ENCODE data around the gene FBXL12.
"Not testable (repeated sequence)": the region's sequence is repeated elsewhere in the genome, so short reads cannot be mapped to it uniquely, and the experiment has no call there.

DNA sequence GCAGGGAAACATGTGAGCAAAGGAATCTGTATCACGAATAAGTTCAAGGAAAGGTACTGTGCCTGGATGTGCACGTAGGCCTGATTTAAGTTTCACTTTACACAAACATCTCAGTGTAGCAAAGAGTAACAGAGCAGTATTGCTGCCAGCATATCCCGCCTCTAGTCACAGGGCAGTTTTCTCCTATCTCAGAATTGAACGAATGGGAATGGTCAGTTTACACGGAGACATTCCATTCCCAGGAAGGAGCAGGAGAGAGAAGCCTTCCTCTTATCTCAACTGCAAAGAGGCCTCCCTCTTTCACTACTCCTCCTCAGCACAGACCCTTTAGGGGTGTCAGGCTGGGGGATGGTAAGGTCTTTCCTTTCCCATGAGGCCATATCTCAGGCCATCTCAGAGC, 29.3 kb downstream of the FBXL12 start:
- TF ChIP-seq, protein P1, sequence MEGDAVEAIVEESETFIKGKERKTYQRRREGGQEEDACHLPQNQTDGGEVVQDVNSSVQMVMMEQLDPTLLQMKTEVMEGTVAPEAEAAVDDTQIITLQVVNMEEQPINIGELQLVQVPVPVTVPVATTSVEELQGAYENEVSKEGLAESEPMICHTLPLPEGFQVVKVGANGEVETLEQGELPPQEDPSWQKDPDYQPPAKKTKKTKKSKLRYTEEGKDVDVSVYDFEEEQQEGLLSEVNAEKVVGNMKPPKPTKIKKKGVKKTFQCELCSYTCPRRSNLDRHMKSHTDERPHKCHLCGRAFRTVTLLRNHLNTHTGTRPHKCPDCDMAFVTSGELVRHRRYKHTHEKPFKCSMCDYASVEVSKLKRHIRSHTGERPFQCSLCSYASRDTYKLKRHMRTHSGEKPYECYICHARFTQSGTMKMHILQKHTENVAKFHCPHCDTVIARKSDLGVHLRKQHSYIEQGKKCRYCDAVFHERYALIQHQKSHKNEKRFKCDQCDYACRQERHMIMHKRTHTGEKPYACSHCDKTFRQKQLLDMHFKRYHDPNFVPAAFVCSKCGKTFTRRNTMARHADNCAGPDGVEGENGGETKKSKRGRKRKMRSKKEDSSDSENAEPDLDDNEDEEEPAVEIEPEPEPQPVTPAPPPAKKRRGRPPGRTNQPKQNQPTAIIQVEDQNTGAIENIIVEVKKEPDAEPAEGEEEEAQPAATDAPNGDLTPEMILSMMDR (tag by site-specific recombination; IDR thresholded peaks at IDR 0.05), result not testable (repeated sequence)
- TF ChIP-seq ZNF335 (tag by site-specific recombination; conservative IDR thresholded peaks at IDR 0.05); ZNF514 (tag by site-specific recombination; IDR thresholded peaks at IDR 0.05); ZBTB20 (tag by site-specific recombination; IDR thresholded peaks at IDR 0.05): not testable (repeated sequence)
- TF ChIP-seq, protein P2, sequence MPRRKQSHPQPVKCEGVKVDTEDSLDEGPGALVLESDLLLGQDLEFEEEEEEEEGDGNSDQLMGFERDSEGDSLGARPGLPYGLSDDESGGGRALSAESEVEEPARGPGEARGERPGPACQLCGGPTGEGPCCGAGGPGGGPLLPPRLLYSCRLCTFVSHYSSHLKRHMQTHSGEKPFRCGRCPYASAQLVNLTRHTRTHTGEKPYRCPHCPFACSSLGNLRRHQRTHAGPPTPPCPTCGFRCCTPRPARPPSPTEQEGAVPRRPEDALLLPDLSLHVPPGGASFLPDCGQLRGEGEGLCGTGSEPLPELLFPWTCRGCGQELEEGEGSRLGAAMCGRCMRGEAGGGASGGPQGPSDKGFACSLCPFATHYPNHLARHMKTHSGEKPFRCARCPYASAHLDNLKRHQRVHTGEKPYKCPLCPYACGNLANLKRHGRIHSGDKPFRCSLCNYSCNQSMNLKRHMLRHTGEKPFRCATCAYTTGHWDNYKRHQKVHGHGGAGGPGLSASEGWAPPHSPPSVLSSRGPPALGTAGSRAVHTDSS (tag by site-specific recombination; IDR thresholded peaks at IDR 0.05), result not testable (repeated sequence)
- TF ChIP-seq, protein P3, sequence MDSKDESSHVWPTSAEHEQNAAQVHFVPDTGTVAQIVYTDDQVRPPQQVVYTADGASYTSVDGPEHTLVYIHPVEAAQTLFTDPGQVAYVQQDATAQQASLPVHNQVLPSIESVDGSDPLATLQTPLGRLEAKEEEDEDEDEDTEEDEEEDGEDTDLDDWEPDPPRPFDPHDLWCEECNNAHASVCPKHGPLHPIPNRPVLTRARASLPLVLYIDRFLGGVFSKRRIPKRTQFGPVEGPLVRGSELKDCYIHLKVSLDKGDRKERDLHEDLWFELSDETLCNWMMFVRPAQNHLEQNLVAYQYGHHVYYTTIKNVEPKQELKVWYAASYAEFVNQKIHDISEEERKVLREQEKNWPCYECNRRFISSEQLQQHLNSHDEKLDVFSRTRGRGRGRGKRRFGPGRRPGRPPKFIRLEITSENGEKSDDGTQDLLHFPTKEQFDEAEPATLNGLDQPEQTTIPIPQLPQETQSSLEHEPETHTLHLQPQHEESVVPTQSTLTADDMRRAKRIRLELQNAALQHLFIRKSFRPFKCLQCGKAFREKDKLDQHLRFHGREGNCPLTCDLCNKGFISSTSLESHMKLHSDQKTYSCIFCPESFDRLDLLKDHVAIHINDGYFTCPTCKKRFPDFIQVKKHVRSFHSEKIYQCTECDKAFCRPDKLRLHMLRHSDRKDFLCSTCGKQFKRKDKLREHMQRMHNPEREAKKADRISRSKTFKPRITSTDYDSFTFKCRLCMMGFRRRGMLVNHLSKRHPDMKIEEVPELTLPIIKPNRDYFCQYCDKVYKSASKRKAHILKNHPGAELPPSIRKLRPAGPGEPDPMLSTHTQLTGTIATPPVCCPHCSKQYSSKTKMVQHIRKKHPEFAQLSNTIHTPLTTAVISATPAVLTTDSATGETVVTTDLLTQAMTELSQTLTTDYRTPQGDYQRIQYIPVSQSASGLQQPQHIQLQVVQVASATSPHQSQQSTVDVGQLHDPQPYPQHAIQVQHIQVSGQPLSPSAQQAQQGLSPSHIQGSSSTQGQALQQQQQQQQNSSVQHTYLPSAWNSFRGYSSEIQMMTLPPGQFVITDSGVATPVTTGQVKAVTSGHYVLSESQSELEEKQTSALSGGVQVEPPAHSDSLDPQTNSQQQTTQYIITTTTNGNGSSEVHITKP (tag by site-specific recombination; IDR thresholded peaks at IDR 0.05), result not testable (repeated sequence)
